Measurements from ENCODE around the gene APCDD1L. TPM values are rescaled to one million over a fixed set of nuclear protein-coding genes. Genes with fewer than 3 reads are reported as not detected.
A peak's percentile ranks its signal among the peaks of the same experiment; 100 is the strongest.

The APCDD1L gene
- total RNA-seq, 1 experiment from 2014 or later = 2.4 TPM

DNA sequence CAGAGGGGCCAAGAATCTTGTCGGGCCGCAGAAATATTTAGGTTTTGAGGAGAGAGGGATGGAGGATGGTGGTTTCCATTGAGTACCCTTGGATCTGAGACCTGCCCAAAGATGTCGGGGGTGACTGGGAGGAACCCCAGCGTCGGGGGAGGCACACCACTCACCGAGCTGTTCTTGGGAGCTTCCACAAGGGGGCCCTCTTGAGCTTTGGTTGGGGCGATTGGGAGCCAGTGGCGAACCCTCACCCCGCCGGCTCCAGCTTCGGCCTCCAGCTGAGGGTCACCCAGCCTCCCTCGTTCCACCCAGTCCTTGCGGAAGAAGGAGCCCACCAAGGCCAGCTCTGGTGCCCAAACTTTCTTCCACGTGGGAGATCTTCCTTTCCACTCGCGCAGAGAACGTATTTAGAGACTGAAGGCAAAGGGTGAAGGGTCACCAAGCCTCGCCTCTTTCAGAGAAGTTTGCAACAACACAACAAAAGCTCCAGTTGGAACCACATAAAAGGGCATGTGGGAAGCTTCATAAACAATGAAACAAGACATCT is 33.6 kb downstream of the APCDD1L start:
- Mint-ChIP-seq H3K4me3 (peak overlapping the region; percentile 31; the same call in 1 of the 2 replicates), H3K9me3 (peaks cover 47% of the 10 kb centered on the region), H3K4me1 (peaks cover 10% of the 10 kb centered on the region), H3K36me3 (peaks cover 34% of the 10 kb centered on the region), H3K27ac (no peak overlapping the region), H3K27me3 (ENCODE audit: low read depth) (peaks cover 4% of the 10 kb centered on the region; the same call in 1 of the 2 replicates)
- peak; percentile 86 for DNase-seq (ENCODE audit: low spot score)
- ATAC-seq = peak; percentile 96
- ChIA-PET CTCF (interaction anchor here (0.5 to 4.6 kb wide), 83 partner anchors 8 to 975 kb away, joined by 3 to 119 read pairs (median 4); partner anchors contain the start of genes APCDD1L, GNAS, GNAS-AS1 and PRELID3B), POLR2A (interaction anchor here (0.9 to 2.3 kb wide), 6 partner anchors 33 to 362 kb away, joined by 3 to 15 read pairs (median 4); partner anchors contain the start of genes APCDD1L and STX16)
- TF ChIP-seq SP1 (CRISPR knock-in tag; conservative IDR thresholded peaks at IDR 0.05) = 0 out of 2 replicates have a peak, but pooled peaks have one; percentile 12
- no peak for TF ChIP-seq ZNF317 (CRISPR knock-in tag; IDR thresholded peaks at IDR 0.05; ENCODE audit: borderline replicate concordance, low read depth)
- TF ChIP-seq, protein P1, sequence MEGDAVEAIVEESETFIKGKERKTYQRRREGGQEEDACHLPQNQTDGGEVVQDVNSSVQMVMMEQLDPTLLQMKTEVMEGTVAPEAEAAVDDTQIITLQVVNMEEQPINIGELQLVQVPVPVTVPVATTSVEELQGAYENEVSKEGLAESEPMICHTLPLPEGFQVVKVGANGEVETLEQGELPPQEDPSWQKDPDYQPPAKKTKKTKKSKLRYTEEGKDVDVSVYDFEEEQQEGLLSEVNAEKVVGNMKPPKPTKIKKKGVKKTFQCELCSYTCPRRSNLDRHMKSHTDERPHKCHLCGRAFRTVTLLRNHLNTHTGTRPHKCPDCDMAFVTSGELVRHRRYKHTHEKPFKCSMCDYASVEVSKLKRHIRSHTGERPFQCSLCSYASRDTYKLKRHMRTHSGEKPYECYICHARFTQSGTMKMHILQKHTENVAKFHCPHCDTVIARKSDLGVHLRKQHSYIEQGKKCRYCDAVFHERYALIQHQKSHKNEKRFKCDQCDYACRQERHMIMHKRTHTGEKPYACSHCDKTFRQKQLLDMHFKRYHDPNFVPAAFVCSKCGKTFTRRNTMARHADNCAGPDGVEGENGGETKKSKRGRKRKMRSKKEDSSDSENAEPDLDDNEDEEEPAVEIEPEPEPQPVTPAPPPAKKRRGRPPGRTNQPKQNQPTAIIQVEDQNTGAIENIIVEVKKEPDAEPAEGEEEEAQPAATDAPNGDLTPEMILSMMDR (IDR thresholded peaks at IDR 0.05) = peak; percentile 92
- TF ChIP-seq, protein P2, sequence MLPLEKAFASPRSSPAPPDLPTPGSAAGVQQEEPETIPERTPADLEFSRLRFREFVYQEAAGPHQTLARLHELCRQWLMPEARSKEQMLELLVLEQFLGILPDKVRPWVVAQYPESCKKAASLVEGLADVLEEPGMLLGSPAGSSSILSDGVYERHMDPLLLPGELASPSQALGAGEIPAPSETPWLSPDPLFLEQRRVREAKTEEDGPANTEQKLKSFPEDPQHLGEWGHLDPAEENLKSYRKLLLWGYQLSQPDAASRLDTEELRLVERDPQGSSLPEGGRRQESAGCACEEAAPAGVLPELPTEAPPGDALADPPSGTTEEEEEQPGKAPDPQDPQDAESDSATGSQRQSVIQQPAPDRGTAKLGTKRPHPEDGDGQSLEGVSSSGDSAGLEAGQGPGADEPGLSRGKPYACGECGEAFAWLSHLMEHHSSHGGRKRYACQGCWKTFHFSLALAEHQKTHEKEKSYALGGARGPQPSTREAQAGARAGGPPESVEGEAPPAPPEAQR (CRISPR knock-in tag; IDR thresholded peaks at IDR 0.05) = no peak
- peak; percentile 60 for TF ChIP-seq ZNF423 (CRISPR knock-in tag; IDR thresholded peaks at IDR 0.05)

DNA sequence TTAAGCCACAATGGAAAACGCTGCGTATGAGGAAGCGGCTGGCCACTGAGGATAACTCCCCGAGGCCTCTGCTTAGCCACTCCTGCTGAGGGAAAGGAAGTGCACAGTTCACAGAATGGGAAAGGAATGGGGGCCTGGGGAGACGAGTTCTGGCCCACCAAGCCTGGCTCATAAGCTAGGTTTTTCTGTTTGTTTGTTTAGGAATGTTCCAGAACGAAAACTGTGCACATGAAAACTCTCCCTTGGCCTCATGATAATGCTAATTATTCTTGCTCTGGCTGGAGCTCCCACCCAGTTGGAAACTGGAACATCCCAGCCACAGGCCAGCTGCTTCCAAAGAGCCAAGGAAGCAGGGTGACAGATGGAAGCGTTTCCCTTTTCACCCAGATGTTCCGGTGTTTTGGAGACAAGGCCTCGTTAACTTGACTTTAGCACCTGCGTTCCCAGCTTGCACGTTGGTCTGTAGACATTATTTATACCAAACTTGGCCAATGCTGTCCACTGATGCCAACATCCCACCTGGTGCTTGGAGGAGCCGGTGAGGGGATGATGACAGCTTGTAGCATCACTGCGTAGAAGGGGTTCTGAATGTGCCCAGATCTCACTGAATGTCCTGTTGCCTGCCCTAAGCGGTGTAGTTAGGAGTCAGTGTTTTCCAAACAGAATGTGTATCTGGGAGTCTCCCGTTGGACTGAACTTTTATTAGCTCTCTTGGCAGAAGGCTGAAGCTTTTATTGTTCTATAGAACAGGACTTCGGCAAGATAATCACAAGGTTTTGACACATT is 34.5 kb downstream of the APCDD1L start:
- Mint-ChIP-seq H3K4me1 (peaks cover 10% of the 10 kb centered on the region), H3K27ac (no peak overlapping the region), H3K36me3 (peaks cover 26% of the 10 kb centered on the region), H3K9me3 (peaks cover 43% of the 10 kb centered on the region), H3K4me3 (no peak overlapping the region), H3K27me3 (ENCODE audit: low read depth) (peaks cover 4% of the 10 kb centered on the region; the same call in 1 of the 2 replicates)
- no peak for DNase-seq (ENCODE audit: low spot score)
- ChIA-PET POLR2A (interaction anchor here (0.9 to 2.3 kb wide), 5 partner anchors 34 to 211 kb away, joined by 3 to 15 read pairs (median 3); partner anchors contain the start of genes APCDD1L and STX16), CTCF (interaction anchor here (0.6 to 4.6 kb wide), 64 partner anchors 9 to 1872 kb away, joined by 3 to 119 read pairs (median 5); partner anchors contain the start of genes APCDD1L, GNAS, GNAS-AS1 and PRELID3B)
- ATAC-seq = no peak
- TF ChIP-seq, protein P3, sequence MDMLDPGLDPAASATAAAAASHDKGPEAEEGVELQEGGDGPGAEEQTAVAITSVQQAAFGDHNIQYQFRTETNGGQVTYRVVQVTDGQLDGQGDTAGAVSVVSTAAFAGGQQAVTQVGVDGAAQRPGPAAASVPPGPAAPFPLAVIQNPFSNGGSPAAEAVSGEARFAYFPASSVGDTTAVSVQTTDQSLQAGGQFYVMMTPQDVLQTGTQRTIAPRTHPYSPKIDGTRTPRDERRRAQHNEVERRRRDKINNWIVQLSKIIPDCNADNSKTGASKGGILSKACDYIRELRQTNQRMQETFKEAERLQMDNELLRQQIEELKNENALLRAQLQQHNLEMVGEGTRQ (CRISPR knock-in tag; IDR thresholded peaks at IDR 0.05) = no peak
- TF ChIP-seq TEAD1 (CRISPR knock-in tag; IDR thresholded peaks at IDR 0.05) = no peak
- TF ChIP-seq, protein P4, sequence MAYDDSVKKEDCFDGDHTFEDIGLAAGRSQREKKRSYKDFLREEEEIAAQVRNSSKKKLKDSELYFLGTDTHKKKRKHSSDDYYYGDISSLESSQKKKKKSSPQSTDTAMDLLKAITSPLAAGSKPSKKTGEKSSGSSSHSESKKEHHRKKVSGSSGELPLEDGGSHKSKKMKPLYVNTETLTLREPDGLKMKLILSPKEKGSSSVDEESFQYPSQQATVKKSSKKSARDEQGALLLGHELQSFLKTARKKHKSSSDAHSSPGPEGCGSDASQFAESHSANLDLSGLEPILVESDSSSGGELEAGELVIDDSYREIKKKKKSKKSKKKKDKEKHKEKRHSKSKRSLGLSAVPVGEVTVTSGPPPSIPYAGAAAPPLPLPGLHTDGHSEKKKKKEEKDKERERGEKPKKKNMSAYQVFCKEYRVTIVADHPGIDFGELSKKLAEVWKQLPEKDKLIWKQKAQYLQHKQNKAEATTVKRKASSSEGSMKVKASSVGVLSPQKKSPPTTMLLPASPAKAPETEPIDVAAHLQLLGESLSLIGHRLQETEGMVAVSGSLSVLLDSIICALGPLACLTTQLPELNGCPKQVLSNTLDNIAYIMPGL (CRISPR knock-in tag; IDR thresholded peaks at IDR 0.05) = no peak
- TF ChIP-seq ZNF138 (CRISPR knock-in tag; conservative IDR thresholded peaks at IDR 0.05) = no peak
- no peak for TF ChIP-seq ZNF423 (CRISPR knock-in tag; IDR thresholded peaks at IDR 0.05)
- TF ChIP-seq, protein P2 (CRISPR knock-in tag; IDR thresholded peaks at IDR 0.05) = no peak
- no peak for TF ChIP-seq ESRRA (CRISPR knock-in tag; IDR thresholded peaks at IDR 0.05; ENCODE audit: borderline replicate concordance)
- TF ChIP-seq TEAD4 (CRISPR knock-in tag; IDR thresholded peaks at IDR 0.05) = no peak
- TF ChIP-seq ATF1 (CRISPR knock-in tag; IDR thresholded peaks at IDR 0.05) = no peak
- TF ChIP-seq ZNF671 (CRISPR knock-in tag; IDR thresholded peaks at IDR 0.05) = no peak
- no peak for TF ChIP-seq NR1H2 (CRISPR knock-in tag; IDR thresholded peaks at IDR 0.05)
- TF ChIP-seq, protein P5, sequence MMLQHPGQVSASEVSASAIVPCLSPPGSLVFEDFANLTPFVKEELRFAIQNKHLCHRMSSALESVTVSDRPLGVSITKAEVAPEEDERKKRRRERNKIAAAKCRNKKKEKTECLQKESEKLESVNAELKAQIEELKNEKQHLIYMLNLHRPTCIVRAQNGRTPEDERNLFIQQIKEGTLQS (CRISPR knock-in tag; conservative IDR thresholded peaks at IDR 0.05) = no peak
- no peak for TF ChIP-seq CBFB (CRISPR knock-in tag; IDR thresholded peaks at IDR 0.05; ENCODE audit: low read depth)
- TF ChIP-seq, protein P6, sequence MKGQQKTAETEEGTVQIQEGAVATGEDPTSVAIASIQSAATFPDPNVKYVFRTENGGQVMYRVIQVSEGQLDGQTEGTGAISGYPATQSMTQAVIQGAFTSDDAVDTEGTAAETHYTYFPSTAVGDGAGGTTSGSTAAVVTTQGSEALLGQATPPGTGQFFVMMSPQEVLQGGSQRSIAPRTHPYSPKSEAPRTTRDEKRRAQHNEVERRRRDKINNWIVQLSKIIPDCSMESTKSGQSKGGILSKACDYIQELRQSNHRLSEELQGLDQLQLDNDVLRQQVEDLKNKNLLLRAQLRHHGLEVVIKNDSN (CRISPR knock-in tag; IDR thresholded peaks at IDR 0.05) = no peak
- TF ChIP-seq FOXK1 (CRISPR knock-in tag; IDR thresholded peaks at IDR 0.05) = no peak
- TF ChIP-seq CREM (CRISPR knock-in tag; IDR thresholded peaks at IDR 0.05) = no peak
- no peak for TF ChIP-seq JAZF1 (CRISPR knock-in tag; IDR thresholded peaks at IDR 0.05)
